ENCODE results near the gene IGSF21.

Gene IGSF21

GRCh38 chr1:18314399-18314798 is 206.8 kb downstream of the IGSF21 start:
- Histone ChIP-seq H3K4me2 (ENCODE audit: low read length) (no peak overlapping the region), H2BK120ac (ENCODE audit: insufficient read depth, low read length, poor library complexity) (no peak overlapping the region), H3K23ac (ENCODE audit: low read length) (no peak overlapping the region), H3K79me2 (ENCODE audit: control insufficient read depth, insufficient read depth, low read length, poor library complexity) (no peaks in the 10 kb centered on the region), H3K4me1 (ENCODE audit: control insufficient read depth in 1 of 2, insufficient read depth in 2 of 2, low read length in 2 of 2) (no peaks in the 10 kb centered on the region), H3K4ac (ENCODE audit: low read depth, low read length) (no peak overlapping the region), H3K79me1 (ENCODE audit: low read length) (no peaks in the 10 kb centered on the region), H4K91ac (ENCODE audit: low read depth, low read length) (no peak overlapping the region), H3K14ac (ENCODE audit: low read length) (no peak overlapping the region), H4K12ac (ENCODE audit: low read depth, low read length) (no peak overlapping the region), H2BK5ac (ENCODE audit: low read depth, low read length, poor library complexity) (no peak overlapping the region), H3K9ac (ENCODE audit: low read length) (no peak overlapping the region), H3K27ac (ENCODE audit: low read depth, low read length) (no peak overlapping the region), H2AK5ac (ENCODE audit: low read length) (no peak overlapping the region), H2BK12ac (ENCODE audit: low read length) (no peak overlapping the region), H4K8ac (ENCODE audit: low read depth, low read length) (no peak overlapping the region), H3K4me3 (ENCODE audit: low read depth, low read length) (no peak overlapping the region), H3K18ac (ENCODE audit: low read length) (no peak overlapping the region), H3K36me3 (ENCODE audit: control insufficient read depth in 1 of 2, insufficient read depth in 2 of 2, low read length in 2 of 2) (no peaks in the 10 kb centered on the region), H3K27me3 (ENCODE audit: insufficient read depth, low read length) (no peaks in the 10 kb centered on the region), H3K9me3 (ENCODE audit: insufficient read depth, low read depth, low read length) (peaks cover 7% of the 10 kb centered on the region), H2AFZ (ENCODE audit: insufficient read depth, low read length, poor library complexity) (no peak overlapping the region)
- no peak for DNase-seq
- WGBS (ENCODE audit: extremely low coverage, insufficient coverage, insufficient read length) = no CpG with 5 or more reads among the region's 9 CpGs

DNA sequence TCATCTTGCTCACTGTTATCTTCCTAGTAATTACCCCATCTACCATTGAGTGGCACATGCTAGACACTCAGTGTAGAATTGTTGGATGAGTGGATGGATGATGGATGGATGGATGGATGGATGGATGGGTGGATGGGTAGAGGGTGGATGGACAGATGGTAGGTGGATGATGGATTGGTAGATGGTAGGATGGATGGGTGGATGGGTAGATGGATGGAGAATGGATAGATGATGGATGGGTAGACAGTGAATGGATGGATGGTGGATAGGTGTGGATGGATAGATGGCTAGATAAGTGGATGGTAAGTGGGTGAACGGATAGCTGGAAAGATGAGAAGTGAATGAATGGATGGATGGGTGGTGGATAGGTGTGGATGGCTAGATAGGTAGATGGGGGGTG is 207.9 kb downstream of the IGSF21 start:
- no peaks in the 10 kb centered on the region for H3K4me1 ChIP-seq (ENCODE audit: control insufficient read depth in 1 of 2, insufficient read depth in 2 of 2, low read length in 2 of 2)
- no peaks in the 10 kb centered on the region for H3K79me1 ChIP-seq (ENCODE audit: low read length)
- H3K27me3 ChIP-seq (ENCODE audit: insufficient read depth, low read length) = no peaks in the 10 kb centered on the region
- H2AFZ ChIP-seq (ENCODE audit: insufficient read depth, low read length, poor library complexity) = no peak overlapping the region
- H3K9ac ChIP-seq (ENCODE audit: low read length) = no peak overlapping the region
- no peak overlapping the region for H3K27ac ChIP-seq (ENCODE audit: low read depth, low read length)
- H4K91ac ChIP-seq (ENCODE audit: low read depth, low read length) = no peak overlapping the region
- H3K36me3 ChIP-seq (ENCODE audit: control insufficient read depth in 1 of 2, insufficient read depth in 2 of 2, low read length in 2 of 2) = no peaks in the 10 kb centered on the region
- H3K14ac ChIP-seq (ENCODE audit: low read length) = no peak overlapping the region
- no peak overlapping the region for H3K4me3 ChIP-seq (ENCODE audit: low read depth, low read length)
- no peaks in the 10 kb centered on the region for H3K79me2 ChIP-seq (ENCODE audit: control insufficient read depth, insufficient read depth, low read length, poor library complexity)
- no peak overlapping the region for H4K12ac ChIP-seq (ENCODE audit: low read depth, low read length)
- WGBS (ENCODE audit: extremely low coverage, insufficient coverage, insufficient read length) = 100% methylated on average over 1 of the region's 1 CpG
- no peak overlapping the region for H2BK5ac ChIP-seq (ENCODE audit: low read depth, low read length, poor library complexity)
- no peak overlapping the region for H3K4ac ChIP-seq (ENCODE audit: low read depth, low read length)
- no peak overlapping the region for H2AK5ac ChIP-seq (ENCODE audit: low read length)
- peaks cover 7% of the 10 kb centered on the region for H3K9me3 ChIP-seq (ENCODE audit: insufficient read depth, low read depth, low read length)
- no peak overlapping the region for H2BK120ac ChIP-seq (ENCODE audit: insufficient read depth, low read length, poor library complexity)
- no peak overlapping the region for H2BK12ac ChIP-seq (ENCODE audit: low read length)
- no peak overlapping the region for H4K8ac ChIP-seq (ENCODE audit: low read depth, low read length)
- H3K18ac ChIP-seq (ENCODE audit: low read length) = no peak overlapping the region
- H3K23ac ChIP-seq (ENCODE audit: low read length) = no peak overlapping the region
- DNase-seq = no peak
- no peak overlapping the region for H3K4me2 ChIP-seq (ENCODE audit: low read length)

DNA sequence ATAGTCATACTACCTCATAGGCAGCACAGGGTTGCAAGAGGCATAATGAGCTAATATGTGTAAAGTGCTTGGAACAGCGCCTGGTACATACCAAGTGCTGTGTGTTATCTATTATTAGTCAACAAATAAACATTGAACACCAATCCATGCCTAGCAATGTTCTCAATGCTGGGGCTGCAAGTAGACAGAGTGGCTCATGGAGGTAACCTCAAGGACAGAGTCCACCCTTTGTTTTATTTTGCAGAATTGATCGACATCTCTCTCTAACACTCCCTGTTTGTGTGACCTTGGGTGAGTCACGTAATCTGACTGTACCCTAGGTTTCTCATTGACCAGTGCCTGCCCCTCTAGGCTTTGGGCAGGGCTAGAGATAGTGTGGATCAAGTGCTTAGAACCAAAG is 209.2 kb downstream of the IGSF21 start:
- H3K4me3 ChIP-seq (ENCODE audit: low read depth, low read length) = no peak overlapping the region
- no peak overlapping the region for H3K9ac ChIP-seq (ENCODE audit: low read length)
- no peak overlapping the region for H3K4ac ChIP-seq (ENCODE audit: low read depth, low read length)
- no peak overlapping the region for H3K18ac ChIP-seq (ENCODE audit: low read length)
- H3K23ac ChIP-seq (ENCODE audit: low read length) = no peak overlapping the region
- no peak overlapping the region for H2BK5ac ChIP-seq (ENCODE audit: low read depth, low read length, poor library complexity)
- no peak overlapping the region for H2BK12ac ChIP-seq (ENCODE audit: low read length)
- no CpG with 5 or more reads among the region's 3 CpGs for WGBS (ENCODE audit: extremely low coverage, insufficient coverage, insufficient read length)
- no peak overlapping the region for H2BK120ac ChIP-seq (ENCODE audit: insufficient read depth, low read length, poor library complexity)
- H3K36me3 ChIP-seq (ENCODE audit: control insufficient read depth in 1 of 2, insufficient read depth in 2 of 2, low read length in 2 of 2) = no peaks in the 10 kb centered on the region
- no peaks in the 10 kb centered on the region for H3K79me1 ChIP-seq (ENCODE audit: low read length)
- no peaks in the 10 kb centered on the region for H3K79me2 ChIP-seq (ENCODE audit: control insufficient read depth, insufficient read depth, low read length, poor library complexity)
- H2AFZ ChIP-seq (ENCODE audit: insufficient read depth, low read length, poor library complexity) = no peak overlapping the region
- H4K91ac ChIP-seq (ENCODE audit: low read depth, low read length) = no peak overlapping the region
- no peaks in the 10 kb centered on the region for H3K27me3 ChIP-seq (ENCODE audit: insufficient read depth, low read length)
- H3K9me3 ChIP-seq (ENCODE audit: insufficient read depth, low read depth, low read length) = peaks cover 3% of the 10 kb centered on the region
- H3K14ac ChIP-seq (ENCODE audit: low read length) = no peak overlapping the region
- no peak overlapping the region for H2AK5ac ChIP-seq (ENCODE audit: low read length)
- H4K8ac ChIP-seq (ENCODE audit: low read depth, low read length) = no peak overlapping the region
- H3K4me1 ChIP-seq (ENCODE audit: control insufficient read depth in 1 of 2, insufficient read depth in 2 of 2, low read length in 2 of 2) = peaks cover 0 to 2% of the 10 kb centered on the region in 2 experiments
- no peak for DNase-seq
- no peak overlapping the region for H3K27ac ChIP-seq (ENCODE audit: low read depth, low read length)
- H3K4me2 ChIP-seq (ENCODE audit: low read length) = no peak overlapping the region
- no peak overlapping the region for H4K12ac ChIP-seq (ENCODE audit: low read depth, low read length)

DNA sequence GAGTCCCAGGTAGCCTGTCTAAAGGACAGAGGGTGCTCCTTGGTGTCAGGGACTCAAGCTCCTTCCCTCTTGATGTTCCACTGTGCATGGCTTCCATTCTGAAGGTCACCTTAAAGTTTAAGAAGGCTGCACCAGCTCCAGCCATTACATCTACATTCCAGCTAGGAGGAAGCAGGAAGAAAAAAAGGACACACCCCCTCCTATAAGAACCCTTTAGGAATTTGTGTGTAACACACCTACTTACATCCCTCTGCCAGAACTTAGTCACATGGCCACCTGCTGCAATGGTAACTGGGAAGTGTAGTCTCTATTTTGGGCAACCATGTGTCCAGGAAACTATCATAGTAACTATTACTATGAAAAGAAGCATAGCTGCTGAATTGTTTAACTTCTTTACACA is 211.5 kb downstream of the IGSF21 start:
- Histone ChIP-seq H3K4me1 (ENCODE audit: control insufficient read depth in 1 of 2, insufficient read depth in 2 of 2, low read length in 2 of 2) (peaks cover 0 to 5% of the 10 kb centered on the region in 2 experiments), H2BK12ac (ENCODE audit: low read length) (no peak overlapping the region), H3K9ac (ENCODE audit: low read length) (no peak overlapping the region), H3K79me1 (ENCODE audit: low read length) (no peaks in the 10 kb centered on the region), H3K27ac (ENCODE audit: low read depth, low read length) (no peak overlapping the region), H3K18ac (ENCODE audit: low read length) (no peak overlapping the region), H2BK5ac (ENCODE audit: low read depth, low read length, poor library complexity) (no peak overlapping the region), H2AFZ (ENCODE audit: insufficient read depth, low read length, poor library complexity) (no peak overlapping the region), H4K8ac (ENCODE audit: low read depth, low read length) (no peak overlapping the region), H3K14ac (ENCODE audit: low read length) (no peak overlapping the region), H4K91ac (ENCODE audit: low read depth, low read length) (no peak overlapping the region), H3K4me2 (ENCODE audit: low read length) (no peak overlapping the region), H3K36me3 (ENCODE audit: control insufficient read depth in 1 of 2, insufficient read depth in 2 of 2, low read length in 2 of 2) (no peaks in the 10 kb centered on the region), H3K23ac (ENCODE audit: low read length) (no peak overlapping the region), H3K27me3 (ENCODE audit: insufficient read depth, low read length) (no peaks in the 10 kb centered on the region), H2AK5ac (ENCODE audit: low read length) (no peak overlapping the region), H3K4ac (ENCODE audit: low read depth, low read length) (no peak overlapping the region), H2BK120ac (ENCODE audit: insufficient read depth, low read length, poor library complexity) (no peak overlapping the region), H3K9me3 (ENCODE audit: insufficient read depth, low read depth, low read length) (peaks cover 2% of the 10 kb centered on the region), H3K4me3 (ENCODE audit: low read depth, low read length) (no peak overlapping the region), H3K79me2 (ENCODE audit: control insufficient read depth, insufficient read depth, low read length, poor library complexity) (no peaks in the 10 kb centered on the region), H4K12ac (ENCODE audit: low read depth, low read length) (no peak overlapping the region)
- no peak for DNase-seq

All from trophoblast cell (in vitro differentiated cells and primary cell).